DND-41 (cell line): ENCODE results near the gene LAMTOR5.
"Not testable (repeated sequence)": the region's sequence is repeated elsewhere in the genome, so short reads cannot be mapped to it uniquely, and the experiment has no call there.

Experiments
- ATAC-seq: fragments of 200-7000 bp; cut with Tn5 transposase; 3 replicates; pipeline ENCODE4 v1.9.1; 2021; ENCODE audit warnings: low read depth; ENCODE audit not compliant: insufficient read depth
- DNase-seq: peaks from one replicate; pipeline ENCODE4 v3.0.0-alpha.2; 2020
- H2AFZ ChIP-seq: 2 replicates; pipeline ENCODE4 v1.6.0; 2012; ENCODE audit warnings: low read depth, low read length
- H3K27ac ChIP-seq: 2 replicates; pipeline ENCODE4 v1.5.1; 2012; ENCODE audit warnings: low read length, inconsistent platforms
- H3K27me3 ChIP-seq: fragments of 200-600 bp; sonication (generic); 2 replicates; pipeline ENCODE4 v1.6.0; 2012; ENCODE audit warnings: low read length, mild to moderate bottlenecking, inconsistent platforms; ENCODE audit not compliant: insufficient read depth, poor library complexity
- H3K36me3 ChIP-seq: 2 replicates; pipeline ENCODE4 v1.5.1; 2012; ENCODE audit warnings: low read length, inconsistent platforms; ENCODE audit not compliant: insufficient read depth
- H3K4me1 ChIP-seq: 2 replicates; pipeline ENCODE4 v1.5.1; 2012; ENCODE audit warnings: mild to moderate bottlenecking, low read length; ENCODE audit not compliant: insufficient read depth
- H3K4me2 ChIP-seq: 2 replicates; pipeline ENCODE4 v1.6.0; 2012; ENCODE audit warnings: mild to moderate bottlenecking, moderate library complexity, low read length, inconsistent platforms; ENCODE audit not compliant: insufficient read depth
- H3K4me3 ChIP-seq, 2 experiments: fragments of 200-600 bp in 1 of 2; shearing (Covaris generic) in 1 of 2; 2 replicates each; pipeline ENCODE4 v1.5.1; 2012 to 2016; ENCODE audit warnings: inconsistent platforms in 2 of 2, low read length in 2 of 2, mild to moderate bottlenecking in 2 of 2, low read depth in 1 of 2, moderate library complexity in 1 of 2
- H3K79me2 ChIP-seq: 2 replicates; pipeline ENCODE4 v1.6.0; 2012; ENCODE audit warnings: low read length, inconsistent platforms; ENCODE audit not compliant: insufficient read depth
- H3K9ac ChIP-seq: 2 replicates; pipeline ENCODE4 v1.6.0; 2012; ENCODE audit warnings: low read depth, mild to moderate bottlenecking, inconsistent platforms, low read length, moderate library complexity
- H3K9me3 ChIP-seq: 2 replicates; pipeline ENCODE4 v1.5.1; 2012; ENCODE audit warnings: low read length, moderate library complexity, mild to moderate bottlenecking, inconsistent platforms; ENCODE audit not compliant: insufficient read depth, severe bottlenecking
- H4K20me1 ChIP-seq: 2 replicates; pipeline ENCODE4 v1.6.0; 2012; ENCODE audit warnings: low read length; ENCODE audit not compliant: insufficient read depth
- EZH2 ChIP-seq: IDR thresholded peaks from 3 replicates; pipeline ENCODE4 v1.6.1; 2012; ENCODE audit warnings: borderline replicate concordance, low read depth, mild to moderate bottlenecking, moderate library complexity, low read length, inconsistent platforms; ENCODE audit not compliant: severe bottlenecking
- TF ChIP-seq, protein P1 (sequence below): IDR thresholded peaks from 2 replicates; pipeline ENCODE4 v1.5.1; 2012; ENCODE audit warnings: borderline replicate concordance, low read length, moderate library complexity, mild to moderate bottlenecking; ENCODE audit not compliant: poor library complexity, severe bottlenecking; ENCODE audit errors: extremely low read depth

The LAMTOR5 gene

GRCh38 chr1:110411173-110411735 is 3.8 kb upstream of the LAMTOR5 start:
- no peak overlapping the region for H3K4me2 ChIP-seq
- H3K4me1 ChIP-seq, result peaks cover 23% of the 10 kb centered on the region
- no peaks in the 10 kb centered on the region for H4K20me1 ChIP-seq
- H3K9me3 ChIP-seq, result no peaks in the 10 kb centered on the region
- TF ChIP-seq EZH2, result no peak
- TF ChIP-seq, protein P1, sequence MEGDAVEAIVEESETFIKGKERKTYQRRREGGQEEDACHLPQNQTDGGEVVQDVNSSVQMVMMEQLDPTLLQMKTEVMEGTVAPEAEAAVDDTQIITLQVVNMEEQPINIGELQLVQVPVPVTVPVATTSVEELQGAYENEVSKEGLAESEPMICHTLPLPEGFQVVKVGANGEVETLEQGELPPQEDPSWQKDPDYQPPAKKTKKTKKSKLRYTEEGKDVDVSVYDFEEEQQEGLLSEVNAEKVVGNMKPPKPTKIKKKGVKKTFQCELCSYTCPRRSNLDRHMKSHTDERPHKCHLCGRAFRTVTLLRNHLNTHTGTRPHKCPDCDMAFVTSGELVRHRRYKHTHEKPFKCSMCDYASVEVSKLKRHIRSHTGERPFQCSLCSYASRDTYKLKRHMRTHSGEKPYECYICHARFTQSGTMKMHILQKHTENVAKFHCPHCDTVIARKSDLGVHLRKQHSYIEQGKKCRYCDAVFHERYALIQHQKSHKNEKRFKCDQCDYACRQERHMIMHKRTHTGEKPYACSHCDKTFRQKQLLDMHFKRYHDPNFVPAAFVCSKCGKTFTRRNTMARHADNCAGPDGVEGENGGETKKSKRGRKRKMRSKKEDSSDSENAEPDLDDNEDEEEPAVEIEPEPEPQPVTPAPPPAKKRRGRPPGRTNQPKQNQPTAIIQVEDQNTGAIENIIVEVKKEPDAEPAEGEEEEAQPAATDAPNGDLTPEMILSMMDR, result no peak
- peaks cover 17% of the 10 kb centered on the region for H3K79me2 ChIP-seq
- H3K27ac ChIP-seq, result no peak overlapping the region
- H3K36me3 ChIP-seq, result peaks cover 3% of the 10 kb centered on the region; the same call in 1 of the 2 replicates
- ATAC-seq, result no peak
- no peak for DNase-seq
- no peak overlapping the region for H2AFZ ChIP-seq
- no peak overlapping the region for H3K9ac ChIP-seq
- no peaks in the 10 kb centered on the region for H3K27me3 ChIP-seq
- H3K4me3 ChIP-seq, result no peak overlapping the region

GRCh38 chr1:110409316-110409715 is 1.8 kb upstream of the LAMTOR5 start:
- H3K4me1 ChIP-seq, result peaks cover 33% of the 10 kb centered on the region
- H3K79me2 ChIP-seq, result peaks cover 25% of the 10 kb centered on the region
- no peaks in the 10 kb centered on the region for H3K9me3 ChIP-seq
- no peak for DNase-seq
- no peak overlapping the region for H3K4me3 ChIP-seq
- no peak overlapping the region for H3K9ac ChIP-seq
- TF ChIP-seq, protein P1, result no peak
- TF ChIP-seq EZH2, result no peak
- 0 out of 2 replicates have a peak overlapping the region, but pooled peaks have one; percentile 73 for H3K4me2 ChIP-seq
- H3K27me3 ChIP-seq, result no peaks in the 10 kb centered on the region
- no peak overlapping the region for H2AFZ ChIP-seq
- H3K36me3 ChIP-seq, result peaks cover 17% of the 10 kb centered on the region
- no peak for ATAC-seq
- no peak overlapping the region for H3K27ac ChIP-seq
- H4K20me1 ChIP-seq, result no peaks in the 10 kb centered on the region

DNA sequence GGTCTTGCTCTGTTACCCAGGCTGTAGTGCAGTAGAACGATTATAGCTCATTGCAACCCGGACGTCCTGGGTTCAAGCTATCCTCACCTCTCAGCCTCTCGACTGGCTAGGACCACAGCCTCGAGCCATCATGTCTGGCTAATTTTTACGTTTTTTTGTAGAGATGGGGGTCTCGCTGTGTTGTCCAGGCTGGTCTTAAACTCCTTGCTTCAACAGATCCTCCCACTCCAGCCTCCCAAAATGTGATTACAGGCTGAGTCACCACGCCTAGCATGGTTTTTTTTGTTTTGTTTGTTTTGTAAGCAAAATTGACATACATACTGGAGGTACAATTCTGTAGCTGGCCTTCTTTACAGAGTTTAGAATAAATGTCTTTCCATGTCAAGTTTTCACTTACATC is 994 bp upstream of the LAMTOR5 start:
- H4K20me1 ChIP-seq, result no peaks in the 10 kb centered on the region
- peaks cover 25% of the 10 kb centered on the region for H3K36me3 ChIP-seq
- peak overlapping the region; percentile 100 for H2AFZ ChIP-seq
- DNase-seq (no peak), ATAC-seq (no peak)
- peak overlapping the region; percentile 50 to 97; a peak in 3 of 4 replicates for H3K4me3 ChIP-seq
- peaks cover 25% of the 10 kb centered on the region for H3K79me2 ChIP-seq
- no peak overlapping the region for H3K27ac ChIP-seq
- no peaks in the 10 kb centered on the region for H3K27me3 ChIP-seq
- peaks cover 33% of the 10 kb centered on the region for H3K4me1 ChIP-seq
- H3K9ac ChIP-seq, result peak overlapping the region; percentile 87
- TF ChIP-seq, protein P1, result no peak
- TF ChIP-seq EZH2, result no peak
- peak overlapping the region; percentile 73 for H3K4me2 ChIP-seq
- H3K9me3 ChIP-seq, result no peaks in the 10 kb centered on the region

DNA sequence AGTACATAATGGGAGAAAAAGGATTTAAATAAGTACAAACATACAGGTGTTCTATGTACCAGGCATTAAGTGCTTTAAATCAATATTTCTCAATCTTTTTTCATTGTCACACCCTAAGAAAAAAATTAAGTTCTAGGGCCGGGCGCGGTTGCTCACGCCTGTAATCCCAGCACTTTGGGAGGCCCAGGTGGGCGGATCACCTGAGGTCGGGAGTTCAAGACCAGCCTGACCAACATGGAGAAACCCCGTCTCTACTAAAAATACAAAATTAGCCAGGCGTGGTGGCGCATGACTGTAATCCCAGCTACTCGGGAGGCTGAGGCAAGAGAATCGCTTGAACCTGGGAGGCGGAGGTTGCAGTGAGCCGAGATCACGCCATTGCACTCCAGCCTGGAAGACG is 1.1 kb downstream of the LAMTOR5 start:
- Histone ChIP-seq H3K4me3 (peak overlapping the region; percentile 50 to 97), H3K27ac (peak overlapping the region; percentile 90), H3K36me3 (peaks cover 46% of the 10 kb centered on the region), H3K4me2 (peak overlapping the region; percentile 73), H3K9ac (peak overlapping the region; percentile 87), H3K79me2 (peaks cover 25% of the 10 kb centered on the region), H3K4me1 (peaks cover 33% of the 10 kb centered on the region)
- H3K9me3 ChIP-seq, H2AFZ ChIP-seq, H4K20me1 ChIP-seq, DNase-seq, H3K27me3 ChIP-seq, ATAC-seq: not testable (repeated sequence)
